Natural killer cell (primary cell): ENCODE measurements around the gene COX19. TPM values are rescaled to one million over a fixed set of nuclear protein-coding genes. Genes with fewer than 3 reads are reported as not detected.

Experiments used
- ATAC-seq, 3 donors: fragments of 150-1000 bp in 2 of 3; fragments of 200-7000 bp in 1 of 3; cut with Tn5 transposase; 1 replicate in 1 of 3; 2 replicates in 2 of 3; pipeline ENCODE4 v1.10.0; 2021; ENCODE audit warnings: mild to moderate bottlenecking in 2 of 3, moderate library complexity in 2 of 3
- DNase-seq, 2 donors: peaks; one replicate each; pipeline versions ENCODE4 v3.0.0 to v3.0.0-alpha.2; 2013 to 2021; ENCODE audit warnings: mixed read lengths in 1 of 2
- H3K27ac ChIP-seq: one replicate; pipeline ENCODE4 v1.5.1; 2013; ENCODE audit warnings: mild to moderate bottlenecking, low read length
- H3K27me3 ChIP-seq: one replicate; pipeline ENCODE4 v1.6.1; 2013; ENCODE audit warnings: low read length; ENCODE audit not compliant: control insufficient read depth, insufficient read depth
- H3K36me3 ChIP-seq: one replicate; pipeline ENCODE4 v1.6.1; 2013; ENCODE audit warnings: low read length; ENCODE audit not compliant: control insufficient read depth, insufficient read depth
- H3K4me1 ChIP-seq: one replicate; pipeline ENCODE4 v1.6.1; 2013; ENCODE audit warnings: low read length; ENCODE audit not compliant: control insufficient read depth, insufficient read depth
- H3K4me3 ChIP-seq: one replicate; pipeline ENCODE4 v1.5.1; 2013; ENCODE audit warnings: low read length
- H3K9me3 ChIP-seq: one replicate; pipeline ENCODE4 v1.6.1; 2013; ENCODE audit warnings: low read length; ENCODE audit not compliant: control insufficient read depth, insufficient read depth
- H3K27ac Mint-ChIP-seq, 2 donors: one replicate each; pipeline ENCODE4 v1.8.0; 2022; ENCODE audit warnings: mild to moderate bottlenecking in 2 of 2, mixed read lengths in 2 of 2, moderate library complexity in 1 of 2
- H3K27me3 Mint-ChIP-seq, 2 donors: one replicate each; pipeline ENCODE4 v1.8.0; 2022; ENCODE audit warnings: low read depth in 2 of 2, mixed read lengths in 2 of 2
- H3K36me3 Mint-ChIP-seq: one replicate; pipeline ENCODE4 v1.8.0; 2022; ENCODE audit warnings: mixed read lengths
- H3K4me1 Mint-ChIP-seq, 2 donors: one replicate each; pipeline ENCODE4 v1.8.0; 2022; ENCODE audit warnings: mixed read lengths in 2 of 2
- H3K4me3 Mint-ChIP-seq: one replicate; pipeline ENCODE4 v1.8.0; 2022; ENCODE audit warnings: mild to moderate bottlenecking, moderate library complexity, mixed read lengths
- H3K9me3 Mint-ChIP-seq, 2 donors: one replicate each; pipeline ENCODE4 v1.8.0; 2022; ENCODE audit warnings: mixed read lengths in 2 of 2
- WGBS: methylation state at CpG from one replicate; pipeline ENCODE4 v1.1.7; 2013; ENCODE audit warnings: missing lambda C conversion rate; ENCODE audit not compliant: insufficient coverage; 5-methylcytosine and 5-hydroxymethylcytosine counted together
- intact Hi-C: fragments of 100-400 bp; cut with micrococcal nuclease; formaldehyde crosslinking; loops from one replicate; pipeline ENCODE4 v1.14.2; 2022
- total RNA-seq, 4 donors: library from RNA; stranded (reverse); fragments of 120-200 nt in 1 of 4; gene quantifications; one replicate each; pipeline versions ENCODE4 v1.2.3 to v1.2.4, GENCODE V29; 2013 to 2022
- TF ChIP-seq, protein P1 (sequence below): fragments of 200-600 bp; IDR thresholded peaks from one replicate; pipeline ENCODE4 v1.8.0; 2022; ENCODE audit warnings: antibody characterized with exemption

Gene COX19
- total RNA-seq, 3 donors from 2014 or later (not counting 1 experiment from before 2014, with no cell fraction given): 33.6 to 38.3 (median 33.6) TPM

DNA sequence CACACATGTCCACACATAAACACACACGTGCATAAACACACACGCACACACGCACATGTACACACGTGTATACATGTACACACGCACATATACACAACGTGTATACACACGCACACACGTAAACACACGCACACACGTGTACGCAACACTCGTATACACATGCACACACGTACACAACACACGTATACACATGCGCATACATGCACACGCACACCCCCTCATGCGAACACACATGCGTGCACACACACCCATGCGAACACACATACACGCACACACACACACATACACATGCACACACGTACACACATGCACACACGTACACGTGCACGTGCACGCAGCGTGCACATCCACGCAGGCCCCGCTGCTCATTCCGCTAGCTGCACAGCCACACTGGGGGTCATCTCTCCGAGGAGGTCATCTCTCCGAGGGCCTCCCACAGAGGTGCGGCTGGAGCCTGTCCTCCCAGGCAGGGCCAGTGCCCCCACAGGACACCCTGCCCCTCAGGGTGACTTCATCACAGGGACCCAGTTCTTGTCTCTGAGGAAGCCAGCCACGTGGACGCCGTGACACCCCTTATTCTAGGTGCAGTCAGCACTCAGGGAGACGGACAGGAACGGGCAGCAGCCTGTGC, 33.5 kb upstream of the COX19 start:
- H3K9me3 Mint-ChIP-seq: peaks cover 6% of the 10 kb centered on the region in 2 donors
- Histone ChIP-seq H3K4me1 (peaks cover 28% of the 10 kb centered on the region), H3K9me3 (peaks cover 14% of the 10 kb centered on the region), H3K27ac (no peak overlapping the region), H3K4me3 (no peak overlapping the region), H3K36me3 (no peaks in the 10 kb centered on the region), H3K27me3 (no peaks in the 10 kb centered on the region)
- H3K4me3 Mint-ChIP-seq: no peak overlapping the region
- ATAC-seq (no peak), DNase-seq (no peak)
- TF ChIP-seq, protein P1, sequence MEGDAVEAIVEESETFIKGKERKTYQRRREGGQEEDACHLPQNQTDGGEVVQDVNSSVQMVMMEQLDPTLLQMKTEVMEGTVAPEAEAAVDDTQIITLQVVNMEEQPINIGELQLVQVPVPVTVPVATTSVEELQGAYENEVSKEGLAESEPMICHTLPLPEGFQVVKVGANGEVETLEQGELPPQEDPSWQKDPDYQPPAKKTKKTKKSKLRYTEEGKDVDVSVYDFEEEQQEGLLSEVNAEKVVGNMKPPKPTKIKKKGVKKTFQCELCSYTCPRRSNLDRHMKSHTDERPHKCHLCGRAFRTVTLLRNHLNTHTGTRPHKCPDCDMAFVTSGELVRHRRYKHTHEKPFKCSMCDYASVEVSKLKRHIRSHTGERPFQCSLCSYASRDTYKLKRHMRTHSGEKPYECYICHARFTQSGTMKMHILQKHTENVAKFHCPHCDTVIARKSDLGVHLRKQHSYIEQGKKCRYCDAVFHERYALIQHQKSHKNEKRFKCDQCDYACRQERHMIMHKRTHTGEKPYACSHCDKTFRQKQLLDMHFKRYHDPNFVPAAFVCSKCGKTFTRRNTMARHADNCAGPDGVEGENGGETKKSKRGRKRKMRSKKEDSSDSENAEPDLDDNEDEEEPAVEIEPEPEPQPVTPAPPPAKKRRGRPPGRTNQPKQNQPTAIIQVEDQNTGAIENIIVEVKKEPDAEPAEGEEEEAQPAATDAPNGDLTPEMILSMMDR: no peak
- 96% methylated on average over 37 of the region's 37 CpGs for WGBS
- intact Hi-C loops: no loop called here
- H3K4me1 Mint-ChIP-seq: peaks cover 19 to 33% of the 10 kb centered on the region in 2 donors
- no peaks in the 10 kb centered on the region for H3K36me3 Mint-ChIP-seq
- H3K27me3 Mint-ChIP-seq: no peaks in the 10 kb centered on the region
- H3K27ac Mint-ChIP-seq: no peak overlapping the region

DNA sequence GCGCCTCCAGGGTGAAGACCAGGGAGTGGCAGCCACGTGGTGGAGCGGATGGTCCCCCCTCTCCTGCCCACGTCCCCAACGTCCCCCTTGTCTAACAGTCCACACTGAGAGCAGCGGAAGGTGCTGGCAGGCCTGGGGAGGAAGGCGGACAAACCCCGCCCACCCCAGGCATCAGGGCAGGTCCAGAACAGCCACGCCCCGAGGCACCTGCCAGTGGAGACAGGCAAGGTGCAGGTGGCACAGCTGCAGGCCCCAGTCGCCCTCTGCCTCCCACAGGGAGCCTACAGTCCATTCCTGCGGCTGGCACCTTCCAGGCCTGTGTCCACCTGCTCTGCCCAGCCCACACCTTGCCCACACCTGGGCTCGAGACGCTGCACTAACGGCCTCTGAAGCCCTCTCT, 32.6 kb upstream of the COX19 start:
- no peak for ATAC-seq
- Histone ChIP-seq H3K4me3 (no peak overlapping the region), H3K36me3 (no peaks in the 10 kb centered on the region), H3K4me1 (peaks cover 28% of the 10 kb centered on the region), H3K27me3 (no peaks in the 10 kb centered on the region), H3K27ac (no peak overlapping the region), H3K9me3 (peaks cover 14% of the 10 kb centered on the region)
- Mint-ChIP-seq H3K27me3 (no peaks in the 10 kb centered on the region), H3K4me1 (peaks cover 16 to 33% of the 10 kb centered on the region in 2 donors), H3K9me3 (peaks cover 6% of the 10 kb centered on the region in 2 donors), H3K4me3 (no peak overlapping the region), H3K27ac (no peak overlapping the region), H3K36me3 (no peaks in the 10 kb centered on the region)
- intact Hi-C loops: no loop called here
- TF ChIP-seq, protein P1: no peak
- 93% methylated on average over 15 of the region's 15 CpGs for WGBS
- no peak for DNase-seq

DNA sequence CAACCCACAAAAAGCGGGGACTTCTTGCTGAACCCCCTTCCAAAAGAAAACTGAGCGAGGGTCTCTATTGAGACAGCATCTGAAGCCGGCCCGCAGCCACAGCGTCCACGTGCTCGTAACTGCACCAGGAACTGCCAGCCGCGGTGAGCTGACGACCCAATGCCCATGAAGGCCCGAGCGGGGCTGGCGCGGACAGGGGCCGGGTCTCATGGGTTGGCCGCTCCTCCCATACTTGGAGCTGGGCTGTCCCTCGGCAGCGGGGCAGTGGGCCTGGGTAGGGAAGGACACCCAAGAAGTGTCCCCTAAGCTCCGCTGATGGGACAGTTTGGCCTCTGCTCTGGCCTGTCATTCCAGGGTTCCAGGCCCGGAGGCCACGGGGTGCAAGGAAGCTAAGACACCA, 30.0 kb upstream of the COX19 start:
- intact Hi-C loops: no loop called here
- Mint-ChIP-seq H3K27ac (no peak overlapping the region), H3K9me3 (no peaks in the 10 kb centered on the region), H3K27me3 (no peaks in the 10 kb centered on the region), H3K4me1 (peaks cover 4 to 25% of the 10 kb centered on the region in 2 donors), H3K4me3 (no peak overlapping the region), H3K36me3 (no peaks in the 10 kb centered on the region)
- Histone ChIP-seq H3K27ac (no peak overlapping the region), H3K36me3 (no peaks in the 10 kb centered on the region), H3K9me3 (no peaks in the 10 kb centered on the region), H3K4me3 (no peak overlapping the region), H3K4me1 (peaks cover 12% of the 10 kb centered on the region), H3K27me3 (no peaks in the 10 kb centered on the region)
- no peak for ATAC-seq
- no peak for DNase-seq
- WGBS: 99% methylated on average over 21 of the region's 21 CpGs
- TF ChIP-seq, protein P1: no peak
